Parathyroid adenoma (tissue), 2 donors: ENCODE data around the gene ADCY2.
A peak's percentile ranks its signal among the peaks of the same experiment; 100 is the strongest.

Experiments used
- H2AFZ ChIP-seq: fragments of 300-600 bp; sonication (generic); one replicate; pipeline ENCODE4 v1.7.0; 2017; ENCODE audit warnings: antibody characterized with exemption, mild to moderate bottlenecking
- H3K27ac ChIP-seq: fragments of 300-600 bp; sonication (generic); one replicate; pipeline ENCODE4 v1.7.0; 2017
- H3K27me3 ChIP-seq: fragments of 300-600 bp; sonication (generic); one replicate; pipeline ENCODE4 v1.7.0; 2017; ENCODE audit warnings: low read length; ENCODE audit not compliant: control insufficient read depth, insufficient read depth
- H3K36me3 ChIP-seq: fragments of 300-600 bp; sonication (generic); one replicate; pipeline ENCODE4 v1.7.0; 2017; ENCODE audit warnings: low read length; ENCODE audit not compliant: control insufficient read depth, insufficient read depth
- H3K4me1 ChIP-seq: fragments of 300-600 bp; sonication (generic); one replicate; pipeline ENCODE4 v1.7.0; 2017; ENCODE audit warnings: control low read depth
- H3K4me2 ChIP-seq: fragments of 300-600 bp; sonication (generic); one replicate; pipeline ENCODE4 v1.7.0; 2017; ENCODE audit warnings: low read length
- H3K4me3 ChIP-seq: fragments of 300-600 bp; sonication (generic); one replicate; pipeline ENCODE4 v1.7.0; 2017; ENCODE audit warnings: low read depth, low read length
- H3K79me2 ChIP-seq: fragments of 300-600 bp; sonication (generic); one replicate; pipeline ENCODE4 v1.7.0; 2017; ENCODE audit warnings: control low read depth
- H3K9ac ChIP-seq: fragments of 300-600 bp; sonication (generic); one replicate; pipeline ENCODE4 v1.7.0; 2017; ENCODE audit warnings: mild to moderate bottlenecking
- H3K9me3 ChIP-seq: fragments of 300-600 bp; sonication (generic); one replicate; pipeline ENCODE4 v1.7.0; 2017; ENCODE audit warnings: low read length; ENCODE audit not compliant: control insufficient read depth
- CTCF ChIP-seq: fragments of 300-600 bp; sonication (generic); IDR thresholded peaks from one replicate; pipeline ENCODE4 v1.7.0; 2017; ENCODE audit warnings: antibody characterized with exemption, mild to moderate bottlenecking
- donor health status: primary hyperparathyroidism.

Gene ADCY2

DNA sequence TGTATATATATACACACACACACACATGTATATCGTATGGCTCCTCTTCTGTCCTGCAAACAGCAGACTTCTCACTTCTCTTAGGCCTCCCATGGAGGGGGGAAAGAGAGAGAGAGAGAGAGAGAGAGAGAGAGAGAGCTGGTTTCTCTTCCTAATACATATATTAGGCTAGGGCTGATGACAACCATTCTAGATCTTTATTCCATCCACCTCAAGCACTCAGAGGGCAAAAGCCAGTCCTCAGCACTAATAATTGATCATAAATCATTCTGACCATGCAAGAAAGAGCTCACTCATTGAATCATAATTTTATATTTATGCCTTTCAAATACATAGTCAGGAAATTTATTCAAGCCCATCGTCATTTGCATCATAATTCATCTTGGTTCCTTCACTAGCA lies 408.0 kb downstream of the ADCY2 start:
- TF ChIP-seq CTCF: no peak
- no peaks in the 10 kb centered on the region for H3K79me2 ChIP-seq
- H3K9ac ChIP-seq: no peak overlapping the region
- H3K4me1 ChIP-seq: peaks cover 4% of the 10 kb centered on the region
- H3K4me2 ChIP-seq: no peak overlapping the region
- no peak overlapping the region for H3K4me3 ChIP-seq
- H3K27ac ChIP-seq: no peak overlapping the region
- H3K27me3 ChIP-seq: no peaks in the 10 kb centered on the region
- H3K9me3 ChIP-seq: no peaks in the 10 kb centered on the region
- no peak overlapping the region for H2AFZ ChIP-seq
- no peaks in the 10 kb centered on the region for H3K36me3 ChIP-seq

GRCh38 chr5:7805379-7805778 lies 409.4 kb downstream of the ADCY2 start:
- Histone ChIP-seq H3K36me3 (no peaks in the 10 kb centered on the region), H3K9ac (no peak overlapping the region), H3K27me3 (no peaks in the 10 kb centered on the region), H3K27ac (no peak overlapping the region), H2AFZ (no peak overlapping the region), H3K4me3 (no peak overlapping the region), H3K79me2 (no peaks in the 10 kb centered on the region), H3K4me2 (no peak overlapping the region), H3K4me1 (peaks cover 10% of the 10 kb centered on the region), H3K9me3 (no peaks in the 10 kb centered on the region)
- peak; percentile 38 for TF ChIP-seq CTCF

DNA sequence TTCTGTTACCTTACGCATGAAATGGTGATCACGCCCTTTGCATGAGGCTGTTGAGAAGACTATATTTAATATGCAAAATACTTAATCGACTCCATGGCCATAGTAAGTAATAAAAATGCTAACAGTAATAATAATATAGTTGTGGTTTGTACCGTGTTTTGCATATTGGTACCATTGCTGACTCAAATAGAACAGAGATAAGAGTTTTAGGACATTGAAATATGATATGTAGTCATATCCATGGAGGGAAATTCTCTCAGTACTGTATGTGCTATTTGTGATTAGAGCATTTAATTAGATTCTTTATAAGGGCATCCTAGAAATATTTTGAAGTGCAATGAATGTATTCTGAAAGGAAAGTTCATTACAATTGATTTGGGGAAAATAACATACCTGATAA lies 413.1 kb downstream of the ADCY2 start:
- no peaks in the 10 kb centered on the region for H3K27me3 ChIP-seq
- H3K4me3 ChIP-seq: no peak overlapping the region
- H3K9ac ChIP-seq: no peak overlapping the region
- no peak overlapping the region for H3K27ac ChIP-seq
- H3K9me3 ChIP-seq: no peaks in the 10 kb centered on the region
- peaks cover 29% of the 10 kb centered on the region for H3K4me1 ChIP-seq
- no peaks in the 10 kb centered on the region for H3K36me3 ChIP-seq
- no peak overlapping the region for H2AFZ ChIP-seq
- no peak for TF ChIP-seq CTCF
- H3K4me2 ChIP-seq: no peak overlapping the region
- H3K79me2 ChIP-seq: no peaks in the 10 kb centered on the region

DNA sequence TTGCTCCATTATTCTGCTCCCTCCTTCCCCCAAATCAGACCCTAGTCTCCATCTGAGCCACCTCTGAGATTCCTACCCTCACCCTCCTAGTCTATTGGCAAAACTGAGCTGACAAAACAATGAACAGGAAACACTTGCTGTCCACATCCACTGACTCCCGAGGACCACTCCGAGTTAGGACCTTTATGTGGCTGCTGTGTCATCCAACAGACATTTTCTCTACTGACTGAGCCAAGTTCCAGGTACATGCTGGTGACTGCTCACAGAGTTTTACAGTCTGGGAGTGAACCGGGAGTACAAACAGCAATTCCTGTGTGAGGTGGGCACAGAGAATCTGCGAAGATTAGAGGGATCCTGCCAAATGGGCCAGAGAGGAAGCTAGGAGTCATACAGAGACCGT lies 415.8 kb downstream of the ADCY2 start:
- TF ChIP-seq CTCF: no peak
- Histone ChIP-seq H3K27me3 (no peaks in the 10 kb centered on the region), H3K9ac (no peak overlapping the region)

DNA sequence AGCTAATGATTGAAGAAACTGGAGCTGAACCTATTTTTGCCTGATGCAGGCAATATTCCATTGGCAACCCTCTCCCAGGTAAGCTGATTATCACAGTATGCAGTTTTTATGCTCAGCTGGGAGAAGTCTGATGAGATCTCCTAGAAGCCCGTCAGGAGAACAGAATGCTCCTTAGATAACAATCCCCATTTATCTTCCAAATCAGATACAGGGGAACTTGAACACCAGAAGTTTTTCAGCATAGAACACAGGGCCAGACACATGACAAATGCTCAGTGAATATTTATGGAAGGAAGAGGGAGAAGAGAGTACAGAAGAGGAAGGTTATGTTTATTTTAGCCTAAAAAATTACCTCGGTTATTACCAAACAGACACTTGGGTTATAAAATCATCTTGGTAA lies 417.1 kb downstream of the ADCY2 start:
- H3K27ac ChIP-seq: peak overlapping the region; percentile 64
- no peaks in the 10 kb centered on the region for H3K36me3 ChIP-seq

More for the DNA sequence above, 415.8 kb downstream of the ADCY2 start:
- H3K9me3 ChIP-seq: no peaks in the 10 kb centered on the region
- H3K4me1 ChIP-seq: peaks cover 40% of the 10 kb centered on the region
- H3K4me3 ChIP-seq: no peak overlapping the region
- no peaks in the 10 kb centered on the region for H3K36me3 ChIP-seq
- H3K79me2 ChIP-seq: no peaks in the 10 kb centered on the region
- H3K4me2 ChIP-seq: no peak overlapping the region
- peak overlapping the region; percentile 2 for H3K27ac ChIP-seq
- H2AFZ ChIP-seq: peak overlapping the region; percentile 36

More for the DNA sequence above, 417.1 kb downstream of the ADCY2 start:
- H3K9me3 ChIP-seq: no peaks in the 10 kb centered on the region
- TF ChIP-seq CTCF: no peak
- peak overlapping the region; percentile 18 for H3K4me3 ChIP-seq
- no peak overlapping the region for H3K9ac ChIP-seq
- H3K79me2 ChIP-seq: no peaks in the 10 kb centered on the region
- peaks cover 40% of the 10 kb centered on the region for H3K4me1 ChIP-seq
- H3K27me3 ChIP-seq: no peaks in the 10 kb centered on the region
- H2AFZ ChIP-seq: peak overlapping the region; percentile 35
- H3K4me2 ChIP-seq: peak overlapping the region; percentile 27
